HepG2 (cell line): ENCODE results near the gene COBLL1. TPM values are rescaled to one million over a fixed set of nuclear protein-coding genes. Genes with fewer than 3 reads are reported as not detected.

Experiments used
- BCL6 ChIP-seq: IDR thresholded peaks from 2 replicates; pipeline ENCODE4 v1.6.1; 2016; ENCODE audit warnings: missing genetic modification reagents, missing compliant biosample characterization
- FOXP1 ChIP-seq, 2 experiments: fragments of 450-650 bp in 1 of 2; IDR thresholded peaks; 2 replicates each; pipeline ENCODE4 v1.6.1; 2017 to 2018; ENCODE audit warnings: antibody characterized with exemption in 1 of 2
- HDAC1 ChIP-seq: sonication (generic); formaldehyde crosslinking; IDR thresholded peaks from 2 replicates; pipeline ENCODE4 v1.5.1; 2020; ENCODE audit warnings: mild to moderate bottlenecking, missing genetic modification reagents
- HNF1A ChIP-seq, 2 experiments: sonication (generic) in 1 of 2; formaldehyde crosslinking in 1 of 2; IDR thresholded peaks; 2 replicates each; pipeline versions ENCODE4 v1.4.0 to v1.6.1; 2016 to 2020; ENCODE audit warnings: borderline replicate concordance in 1 of 2, low read depth in 1 of 2, mild to moderate bottlenecking in 1 of 2, missing genetic modification reagents in 1 of 2
- NFIC ChIP-seq: IDR thresholded peaks from 2 replicates; pipeline ENCODE4 v1.6.1; 2012; ENCODE audit warnings: mild to moderate bottlenecking, low read length, inconsistent platforms
- NFKBIZ ChIP-seq: IDR thresholded peaks from 2 replicates; pipeline ENCODE4 v1.6.1; 2018; ENCODE audit warnings: missing genetic modification reagents, missing compliant biosample characterization
- RCOR2 ChIP-seq: IDR thresholded peaks from 2 replicates; pipeline ENCODE4 v1.6.1; 2016; ENCODE audit warnings: missing biosample characterization, missing genetic modification reagents
- SOX5 ChIP-seq: IDR thresholded peaks from 2 replicates; pipeline ENCODE4 v1.6.1; 2016; ENCODE audit warnings: borderline replicate concordance
- SPEN ChIP-seq: sonication (generic); formaldehyde crosslinking; IDR thresholded peaks from 2 replicates; pipeline ENCODE4 v1.5.1; 2020; ENCODE audit warnings: low read depth, mild to moderate bottlenecking, missing genetic modification reagents
- TEF ChIP-seq: sonication (generic); formaldehyde crosslinking; IDR thresholded peaks from 2 replicates; pipeline ENCODE4 v1.5.0; 2020; ENCODE audit warnings: missing genetic modification reagents
- ZNF207 ChIP-seq: fragments of 450-650 bp; IDR thresholded peaks from 2 replicates; pipeline ENCODE4 v1.6.1; 2016; ENCODE audit warnings: antibody characterized with exemption, borderline replicate concordance
- ZNF770 ChIP-seq: sonication (generic); formaldehyde crosslinking; IDR thresholded peaks from 2 replicates; pipeline ENCODE4 v1.5.0; 2020; ENCODE audit warnings: mild to moderate bottlenecking, missing genetic modification reagents
- polyA plus RNA-seq, 8 experiments: library from polyadenylated mRNA; depleted of rRNA in 3 of 8; stranded (reverse) in 7 of 8; unstranded in 1 of 8; fragments of >200 nt; fragmentation: Illumina TruSeq in 4 of 8; extraction: Trizol in 4 of 8; gene quantifications; 2 replicates each; pipeline versions ENCODE4 v1.2.1 to v1.2.3, GENCODE V29; 2011 to 2016; ENCODE audit warnings: low read depth in 4 of 8, missing spikeins in 1 of 8, mixed read lengths in 1 of 8; ENCODE audit not compliant: insufficient read depth in 1 of 8
- total RNA-seq, 5 experiments: library from RNA; depleted of rRNA; stranded (reverse); fragments of >200 nt; fragmentation: Illumina TruSeq; extraction: Trizol; gene quantifications; 2 replicates each; pipeline ENCODE4 v1.2.3, GENCODE V29; 2016; ENCODE audit warnings: low read depth in 1 of 5
- TF ChIP-seq, protein P1 (sequence below): sonication (generic); formaldehyde crosslinking; IDR thresholded peaks from 2 replicates; pipeline ENCODE4 v1.5.0; 2020; ENCODE audit warnings: missing genetic modification reagents
- TF ChIP-seq, protein P2 (sequence below): sonication (generic); formaldehyde crosslinking; IDR thresholded peaks from 2 replicates; pipeline ENCODE4 v1.4.0; 2020; ENCODE audit warnings: mild to moderate bottlenecking, missing genetic modification reagents
- TF ChIP-seq, protein P3 (sequence below): IDR thresholded peaks from 2 replicates; pipeline ENCODE4 v1.6.1; 2016; ENCODE audit warnings: low read depth, missing genetic modification reagents, missing compliant biosample characterization

Gene COBLL1
- total and polyA plus RNA-seq, 2 of the 13 experiments (the other 11 are each of a cell fraction or from before 2014, with no cell fraction given): 32.6 to 86.8 TPM

- TF ChIP-seq, protein P1, sequence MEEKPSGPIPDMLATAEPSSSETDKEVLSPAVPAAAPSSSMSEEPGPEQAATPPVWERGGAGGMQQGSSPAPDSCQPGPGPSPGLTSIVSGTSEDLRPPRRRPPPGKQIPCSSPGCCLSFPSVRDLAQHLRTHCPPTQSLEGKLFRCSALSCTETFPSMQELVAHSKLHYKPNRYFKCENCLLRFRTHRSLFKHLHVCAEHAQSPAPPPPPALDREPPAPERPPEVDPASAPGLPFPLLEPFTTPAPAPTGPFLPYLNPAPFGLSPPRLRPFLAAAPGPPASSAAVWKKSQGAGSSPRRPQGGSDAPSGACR: 0 out of 2 replicates have a peak, but pooled peaks have one; percentile 66
- peak; percentile 93 for TF ChIP-seq RCOR2
- TF ChIP-seq, protein P2, sequence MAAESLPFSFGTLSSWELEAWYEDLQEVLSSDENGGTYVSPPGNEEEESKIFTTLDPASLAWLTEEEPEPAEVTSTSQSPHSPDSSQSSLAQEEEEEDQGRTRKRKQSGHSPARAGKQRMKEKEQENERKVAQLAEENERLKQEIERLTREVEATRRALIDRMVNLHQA: peak; percentile 84
- TF ChIP-seq TEF: peak; percentile 97
- peak; percentile 91 for TF ChIP-seq SOX5
- TF ChIP-seq FOXP1 (IDR thresholded peaks at IDR 0.05): peak; percentile 97
- peak; percentile 99 for TF ChIP-seq FOXP1 (CRISPR knock-in tag; IDR thresholded peaks at IDR 0.05)
- TF ChIP-seq NFIC: peak; percentile 99
- no peak for TF ChIP-seq SPEN (CRISPR knock-in tag)
- TF ChIP-seq BCL6 (CRISPR knock-in tag): peak; percentile 97
- TF ChIP-seq, protein P3, sequence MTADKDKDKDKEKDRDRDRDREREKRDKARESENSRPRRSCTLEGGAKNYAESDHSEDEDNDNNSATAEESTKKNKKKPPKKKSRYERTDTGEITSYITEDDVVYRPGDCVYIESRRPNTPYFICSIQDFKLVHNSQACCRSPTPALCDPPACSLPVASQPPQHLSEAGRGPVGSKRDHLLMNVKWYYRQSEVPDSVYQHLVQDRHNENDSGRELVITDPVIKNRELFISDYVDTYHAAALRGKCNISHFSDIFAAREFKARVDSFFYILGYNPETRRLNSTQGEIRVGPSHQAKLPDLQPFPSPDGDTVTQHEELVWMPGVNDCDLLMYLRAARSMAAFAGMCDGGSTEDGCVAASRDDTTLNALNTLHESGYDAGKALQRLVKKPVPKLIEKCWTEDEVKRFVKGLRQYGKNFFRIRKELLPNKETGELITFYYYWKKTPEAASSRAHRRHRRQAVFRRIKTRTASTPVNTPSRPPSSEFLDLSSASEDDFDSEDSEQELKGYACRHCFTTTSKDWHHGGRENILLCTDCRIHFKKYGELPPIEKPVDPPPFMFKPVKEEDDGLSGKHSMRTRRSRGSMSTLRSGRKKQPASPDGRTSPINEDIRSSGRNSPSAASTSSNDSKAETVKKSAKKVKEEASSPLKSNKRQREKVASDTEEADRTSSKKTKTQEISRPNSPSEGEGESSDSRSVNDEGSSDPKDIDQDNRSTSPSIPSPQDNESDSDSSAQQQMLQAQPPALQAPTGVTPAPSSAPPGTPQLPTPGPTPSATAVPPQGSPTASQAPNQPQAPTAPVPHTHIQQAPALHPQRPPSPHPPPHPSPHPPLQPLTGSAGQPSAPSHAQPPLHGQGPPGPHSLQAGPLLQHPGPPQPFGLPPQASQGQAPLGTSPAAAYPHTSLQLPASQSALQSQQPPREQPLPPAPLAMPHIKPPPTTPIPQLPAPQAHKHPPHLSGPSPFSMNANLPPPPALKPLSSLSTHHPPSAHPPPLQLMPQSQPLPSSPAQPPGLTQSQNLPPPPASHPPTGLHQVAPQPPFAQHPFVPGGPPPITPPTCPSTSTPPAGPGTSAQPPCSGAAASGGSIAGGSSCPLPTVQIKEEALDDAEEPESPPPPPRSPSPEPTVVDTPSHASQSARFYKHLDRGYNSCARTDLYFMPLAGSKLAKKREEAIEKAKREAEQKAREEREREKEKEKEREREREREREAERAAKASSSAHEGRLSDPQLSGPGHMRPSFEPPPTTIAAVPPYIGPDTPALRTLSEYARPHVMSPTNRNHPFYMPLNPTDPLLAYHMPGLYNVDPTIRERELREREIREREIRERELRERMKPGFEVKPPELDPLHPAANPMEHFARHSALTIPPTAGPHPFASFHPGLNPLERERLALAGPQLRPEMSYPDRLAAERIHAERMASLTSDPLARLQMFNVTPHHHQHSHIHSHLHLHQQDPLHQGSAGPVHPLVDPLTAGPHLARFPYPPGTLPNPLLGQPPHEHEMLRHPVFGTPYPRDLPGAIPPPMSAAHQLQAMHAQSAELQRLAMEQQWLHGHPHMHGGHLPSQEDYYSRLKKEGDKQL (CRISPR knock-in tag): peak; percentile 94
- TF ChIP-seq HDAC1 (CRISPR knock-in tag): peak; percentile 64; the same call in 1 of the 2 replicates
- TF ChIP-seq HNF1A (IDR thresholded peaks at IDR 0.05; ENCODE audit: low read depth): peak; percentile 84
- TF ChIP-seq HNF1A (CRISPR knock-in tag; IDR thresholded peaks at IDR 0.05; ENCODE audit: borderline replicate concordance): peak; percentile 87; the same call in 1 of the 2 replicates
- no peak for TF ChIP-seq ZNF207
- TF ChIP-seq ZNF770 (CRISPR knock-in tag): no peak
- TF ChIP-seq NFKBIZ (CRISPR knock-in tag): peak; percentile 98
These were observed 30.8 kb downstream of the COBLL1 start (continued) for GRCh38 chr2:164810843-164811242.
